Stimulated activated CD4-positive, alpha-beta T cell treated with anti-CD3 and anti-CD28 coated beads, Interleukin-15, amount 100 ng/mL, for 1 hour (primary cell): ENCODE data around the gene OXT.

ENCODE experiments used
- DNase-seq, 2 donors: peaks; one replicate each; pipeline ENCODE4 v3.0.0-alpha.2; 2020; ENCODE audit warnings: low read depth in 1 of 2, low spot score in 1 of 2

OXT gene

GRCh38 chr20:3084283-3084985, 13.0 kb downstream of the OXT start, which contains the start of gene AVP:
TSS of gene AVP (minus strand) at chr20:3084724. CDS start at chr20:3084674, 50 bp downstream.
- no peak for DNase-seq

GRCh38 chr20:3084986-3085360, 13.6 kb downstream of the OXT start:
- DNase-seq: no peak

- no peak for DNase-seq
Measured at GRCh38 chr20:3085571-3086072, 14.2 kb downstream of the OXT start.

GRCh38 chr20:3088031-3088430, 16.6 kb downstream of the OXT start:
- DNase-seq: no peak

GRCh38 chr20:3090565-3090964, 19.1 kb downstream of the OXT start:
- DNase-seq: no peak

- peak in 1 of 2 donors; percentile 41 for DNase-seq
Measured at GRCh38 chr20:3092611-3093379, 21.4 kb downstream of the OXT start.

- DNase-seq: no peak
Measured at GRCh38 chr20:3093861-3094361, 22.5 kb downstream of the OXT start.

- DNase-seq: no peak
Measured at GRCh38 chr20:3094848-3095629, 23.6 kb downstream of the OXT start.

GRCh38 chr20:3100480-3100879, 29.1 kb downstream of the OXT start:
- DNase-seq: no peak

- DNase-seq: no peak
Measured at GRCh38 chr20:3101251-3101650, 29.8 kb downstream of the OXT start.

GRCh38 chr20:3101737-3102574, 30.5 kb downstream of the OXT start:
- DNase-seq: peak in 1 of 2 donors; percentile 10

GRCh38 chr20:3102575-3103368, 31.4 kb downstream of the OXT start:
- no peak for DNase-seq

GRCh38 chr20:3103369-3104032, 32.1 kb downstream of the OXT start:
- DNase-seq: no peak

- no peak for DNase-seq
Measured at GRCh38 chr20:3105256-3106137, 34.1 kb downstream of the OXT start.

- no peak for DNase-seq
Measured at GRCh38 chr20:3106185-3106584, 34.8 kb downstream of the OXT start.

GRCh38 chr20:3106658-3107463, 35.4 kb downstream of the OXT start:
- no peak for DNase-seq

GRCh38 chr20:3107464-3108025, 36.1 kb downstream of the OXT start:
- DNase-seq: no peak
